ENCODE measurements around the gene TMC4.
"Not testable (repeated sequence)": the region's sequence is repeated elsewhere in the genome, so short reads cannot be mapped to it uniquely, and the experiment has no call there.

The TMC4 gene

DNA sequence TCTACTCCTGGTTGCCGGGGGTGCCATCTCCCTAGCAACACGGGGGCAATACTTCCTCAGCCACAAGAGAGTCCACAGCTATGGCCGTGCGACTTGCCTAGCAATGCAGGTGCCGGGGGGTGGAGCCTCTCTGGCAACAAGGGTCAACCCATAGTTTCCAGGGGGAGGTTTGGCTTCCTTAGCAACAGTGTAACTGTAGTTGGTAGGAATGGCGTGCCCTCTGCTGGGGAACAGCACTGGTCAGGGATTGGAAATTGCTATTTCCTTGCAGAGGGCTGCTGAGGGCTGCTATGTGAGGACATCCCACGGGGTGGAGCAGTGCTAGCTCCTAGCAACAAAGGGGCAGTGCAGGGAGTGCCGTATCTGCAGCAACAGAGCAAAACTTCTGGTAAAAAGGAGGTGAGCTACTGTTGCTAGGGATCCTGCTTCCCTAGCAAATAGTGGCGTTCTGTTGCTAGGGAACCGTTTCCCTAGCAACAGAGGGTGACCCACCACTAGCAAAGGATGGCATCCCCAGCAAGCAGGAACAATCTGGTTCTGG is 7.0 kb upstream of the TMC4 start:
- FAIRE-seq (no peak), DNase-seq (ENCODE audit: low spot score) (peak; percentile 22)

DNA sequence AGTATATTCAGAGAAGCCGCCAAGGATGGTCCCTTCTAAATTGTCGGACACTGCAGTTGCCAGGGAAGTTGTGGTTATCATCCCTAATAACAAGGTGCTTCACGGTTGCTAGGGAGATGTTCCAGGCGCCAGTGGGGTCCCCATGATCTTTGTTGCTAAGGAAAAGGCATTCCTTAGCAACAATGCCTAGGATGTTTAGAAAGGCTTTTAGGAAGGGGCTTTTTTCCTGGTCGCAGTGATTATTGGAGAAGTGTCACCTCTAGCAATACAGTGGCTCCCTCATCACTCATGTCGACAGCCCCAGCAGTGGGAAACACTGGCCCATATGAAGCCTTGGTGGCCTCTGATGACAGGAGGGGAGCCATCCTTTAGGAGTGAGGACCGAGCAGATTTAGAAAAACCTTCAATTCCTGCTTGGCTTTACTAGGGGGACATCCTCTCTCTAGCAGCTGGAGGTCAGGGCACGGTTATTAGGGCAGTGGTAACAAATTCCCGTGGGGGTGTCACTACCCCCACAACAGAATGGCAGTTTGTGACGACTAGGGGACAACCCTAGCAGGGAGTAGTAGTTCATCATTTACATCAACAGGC is 6.4 kb upstream of the TMC4 start:
- no peak for FAIRE-seq
- no peak for DNase-seq (ENCODE audit: low spot score)

DNA sequence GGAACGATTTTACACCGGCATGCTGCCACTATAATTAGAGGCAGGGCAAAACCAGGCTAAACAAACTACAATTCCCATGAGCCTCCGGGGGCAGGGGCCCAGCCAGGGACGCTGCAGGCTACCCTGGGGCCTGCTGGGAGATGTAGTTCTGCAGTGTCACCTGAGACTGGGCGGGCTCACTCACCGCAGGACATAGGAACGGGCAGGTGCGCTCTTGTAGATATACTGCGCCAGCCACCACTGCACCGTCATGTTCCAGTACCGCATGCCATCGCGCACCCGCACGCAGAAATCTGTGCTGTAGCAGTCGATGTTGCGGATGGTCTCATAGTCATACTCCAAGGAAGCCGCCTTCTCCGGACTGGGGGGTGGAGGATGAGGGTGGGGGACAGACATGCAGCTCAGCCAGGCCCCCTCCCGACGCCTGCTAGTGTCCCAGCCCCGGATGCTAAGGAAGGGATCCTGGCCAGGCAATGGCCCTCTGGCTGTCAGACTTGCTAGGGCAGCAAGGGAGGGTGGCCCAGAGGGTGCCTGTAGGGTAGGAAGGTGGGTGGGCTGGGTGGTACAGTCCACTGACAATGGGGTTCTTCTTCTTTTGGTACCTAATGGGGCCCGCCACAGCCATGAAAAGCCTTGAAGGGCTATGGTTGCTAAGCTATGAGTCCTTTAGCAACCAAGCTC is 5.8 kb upstream of the TMC4 start:
- DNase-seq (ENCODE audit: low spot score) (no peak), FAIRE-seq (no peak)

DNA sequence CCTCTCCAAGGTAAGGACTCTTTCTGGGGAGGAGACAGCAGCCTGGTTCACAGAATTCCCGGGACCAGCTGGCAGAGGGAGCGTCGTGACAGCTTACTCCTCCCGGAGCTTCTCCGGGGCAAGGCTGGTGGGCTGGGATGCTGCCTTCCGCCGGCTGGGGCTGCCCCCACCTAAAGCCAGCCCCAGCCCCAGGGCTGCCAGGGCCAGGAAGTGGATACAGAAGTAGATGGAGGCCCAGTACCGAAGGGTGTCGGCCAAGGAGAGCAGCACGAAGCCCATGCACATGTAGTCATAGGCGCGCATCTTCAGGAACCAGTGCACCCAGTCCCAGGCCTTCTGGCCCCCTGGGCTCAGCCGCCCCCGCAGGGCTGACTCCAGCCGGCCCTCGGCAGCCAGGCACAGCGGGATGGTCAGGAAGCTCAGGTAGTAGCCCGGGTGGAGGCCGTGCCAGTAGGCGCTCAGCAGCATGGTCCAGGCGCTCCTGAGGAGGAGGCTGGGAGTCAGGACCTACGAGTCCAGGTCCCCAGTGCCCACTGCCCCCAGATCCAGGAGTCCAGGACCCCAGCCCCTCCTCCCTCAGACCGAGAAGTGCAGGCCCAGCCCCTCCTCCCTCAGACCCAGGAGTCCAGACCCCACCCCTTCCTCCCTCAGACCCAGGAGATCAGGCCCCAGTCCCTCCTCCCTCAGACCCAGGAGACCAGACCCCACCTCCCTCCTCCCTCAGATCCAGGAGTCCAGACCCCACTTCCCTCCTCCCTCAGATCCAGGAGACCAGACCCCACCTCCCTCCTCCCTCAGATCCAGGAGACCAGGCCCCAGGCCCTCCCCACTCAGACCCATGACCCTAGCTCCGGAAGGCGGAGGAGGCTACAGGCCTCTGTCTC is 1.2 kb upstream of the TMC4 start:
- DNase-seq (ENCODE audit: low spot score) = no peak
- no peak for FAIRE-seq

DNA sequence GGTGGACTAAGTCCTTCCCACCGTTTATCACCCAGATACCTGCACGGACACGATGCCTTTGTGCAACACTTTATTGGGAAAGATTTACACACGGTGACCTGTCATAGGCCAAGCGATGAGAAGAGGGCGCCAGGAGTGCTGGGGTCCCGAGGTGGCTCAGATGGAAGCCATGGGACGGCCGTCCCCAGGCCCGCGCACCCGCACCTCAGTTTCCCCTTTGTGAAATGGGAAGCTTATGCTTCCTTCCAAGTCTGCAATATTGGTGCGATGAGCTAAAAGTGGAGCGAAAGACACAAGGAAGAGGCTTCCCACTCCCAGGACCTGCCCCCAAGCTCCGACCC is 369 bp upstream of the TMC4 start:
- FAIRE-seq = no peak
- DNase-seq (ENCODE audit: low spot score) = no peak

DNA sequence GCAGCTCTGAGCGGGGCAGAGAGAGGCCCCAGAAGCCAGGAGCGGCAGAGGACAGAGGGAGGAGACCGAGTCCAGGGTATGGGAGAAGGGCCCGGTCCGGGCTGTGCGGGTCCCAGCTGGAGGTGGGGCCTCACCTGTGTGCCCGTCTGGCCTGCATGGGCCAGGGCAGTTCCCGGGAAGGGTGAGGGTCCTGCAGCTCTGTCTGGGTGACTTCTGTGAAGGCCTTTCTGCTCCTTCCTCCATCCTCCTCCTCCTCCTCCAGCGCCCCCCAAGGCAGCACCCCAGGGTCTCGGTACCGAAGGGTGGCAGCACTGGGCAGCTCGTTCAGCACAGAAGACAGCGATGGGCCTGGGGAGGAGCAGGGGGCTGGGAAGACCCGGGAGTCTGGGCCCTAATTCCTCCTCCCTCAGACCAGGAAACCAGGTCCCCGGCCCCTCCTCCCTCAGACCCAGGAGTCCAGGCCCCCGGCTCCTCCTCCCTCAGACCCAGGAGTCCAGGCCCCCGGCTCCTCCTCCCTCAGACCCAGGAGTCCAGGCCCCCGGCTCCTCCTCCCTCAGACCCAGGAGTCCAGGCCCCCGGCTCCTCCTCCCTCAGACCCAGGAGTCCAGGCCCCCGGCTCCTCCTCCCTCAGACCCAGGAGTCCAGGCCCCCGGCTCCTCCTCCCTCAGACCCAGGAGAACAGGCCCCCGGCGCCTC is 1.1 kb downstream of the TMC4 start:
- DNase-seq (ENCODE audit: low spot score); FAIRE-seq: not testable (repeated sequence)

DNA sequence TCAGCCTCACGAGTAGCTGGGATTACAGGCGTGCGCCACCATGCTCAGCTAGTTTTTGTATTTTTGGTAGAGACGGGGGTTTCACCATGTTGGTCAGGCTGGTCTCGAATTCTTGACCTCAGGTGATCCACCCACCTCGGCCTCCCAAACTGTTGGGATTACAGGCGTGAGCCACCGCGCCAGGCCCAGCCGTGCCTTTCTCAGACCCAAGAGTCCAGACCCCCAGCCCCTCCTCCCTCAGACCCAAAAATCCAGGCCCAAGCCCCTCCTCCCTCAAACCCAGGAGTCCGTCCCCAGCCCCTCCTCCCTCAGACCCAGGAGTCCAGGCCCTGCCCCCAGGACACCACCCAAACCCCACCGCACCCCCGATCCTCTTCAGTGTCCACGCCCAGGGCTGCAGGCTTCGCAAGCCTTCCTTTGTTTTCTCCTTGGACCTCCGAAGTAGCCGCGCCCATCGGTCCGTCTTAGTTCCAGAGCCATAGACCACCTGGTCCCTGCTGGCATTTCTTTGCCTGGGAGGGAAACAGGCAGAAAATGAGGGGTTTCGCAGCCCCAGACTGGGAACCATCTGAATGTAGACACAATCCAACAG is 3.7 kb downstream of the TMC4 start:
- no peak for FAIRE-seq
- DNase-seq (ENCODE audit: low spot score) = no peak

DNA sequence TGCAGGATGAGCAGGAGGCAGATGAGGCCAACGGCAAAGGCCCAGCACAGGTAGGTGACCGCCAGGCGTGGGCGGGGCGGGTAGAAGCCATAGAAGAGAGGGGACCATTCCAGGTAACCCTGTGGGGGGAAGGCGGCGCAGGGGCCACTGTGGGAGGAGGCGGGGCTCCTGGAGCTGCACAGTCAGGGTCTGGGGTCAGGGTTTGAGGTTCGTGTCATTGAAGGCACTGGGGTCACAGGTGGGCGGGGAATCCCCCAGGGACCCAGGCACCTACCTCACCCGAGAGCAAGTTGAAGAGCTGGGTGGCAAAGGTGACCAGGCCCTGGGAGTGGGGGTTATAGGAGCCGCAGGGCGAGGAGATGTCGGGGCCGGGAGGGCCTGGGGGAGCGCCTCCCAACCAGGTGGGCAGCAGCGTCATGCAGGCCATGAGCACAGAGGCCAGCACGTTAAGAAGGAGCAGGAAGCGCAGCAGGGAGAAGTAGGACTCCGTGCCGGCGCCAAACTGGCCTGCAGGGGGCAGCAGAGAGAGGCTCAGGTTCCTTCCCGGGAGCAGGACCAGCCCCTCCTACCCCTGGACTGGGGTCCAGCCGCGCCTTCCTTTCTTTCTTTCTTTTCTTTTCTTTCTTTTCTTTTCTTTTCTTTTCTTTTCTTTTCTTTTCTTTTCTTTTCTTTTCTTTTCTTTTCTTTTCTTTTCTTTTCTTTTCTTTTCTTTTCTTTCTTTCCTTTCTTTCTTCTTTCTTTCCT is 4.6 kb downstream of the TMC4 start:
- peak; percentile 56 for DNase-seq (ENCODE audit: low spot score)
- no peak for FAIRE-seq

DNA sequence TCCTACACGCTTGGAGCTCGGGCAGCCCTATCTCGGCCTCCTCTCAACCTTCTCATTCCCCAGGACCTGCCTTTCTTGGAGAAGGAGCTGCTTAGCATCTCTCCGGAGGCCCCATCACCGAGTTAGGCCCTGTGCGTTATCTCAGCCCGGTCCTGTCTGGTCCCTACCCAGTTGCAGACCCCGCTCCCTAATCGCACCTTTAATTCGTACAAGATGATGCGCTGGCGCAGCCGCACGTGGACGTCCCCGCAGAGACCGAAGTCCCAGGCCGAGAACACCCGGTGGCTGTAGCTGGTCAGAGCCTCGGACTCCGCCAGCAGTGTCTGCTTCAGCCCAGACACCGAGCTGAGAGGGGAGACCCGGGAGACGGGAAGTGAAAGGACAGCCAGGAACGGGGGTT is 7.7 kb downstream of the TMC4 start:
- DNase-seq (ENCODE audit: low spot score) (no peak), FAIRE-seq (no peak)

DNA sequence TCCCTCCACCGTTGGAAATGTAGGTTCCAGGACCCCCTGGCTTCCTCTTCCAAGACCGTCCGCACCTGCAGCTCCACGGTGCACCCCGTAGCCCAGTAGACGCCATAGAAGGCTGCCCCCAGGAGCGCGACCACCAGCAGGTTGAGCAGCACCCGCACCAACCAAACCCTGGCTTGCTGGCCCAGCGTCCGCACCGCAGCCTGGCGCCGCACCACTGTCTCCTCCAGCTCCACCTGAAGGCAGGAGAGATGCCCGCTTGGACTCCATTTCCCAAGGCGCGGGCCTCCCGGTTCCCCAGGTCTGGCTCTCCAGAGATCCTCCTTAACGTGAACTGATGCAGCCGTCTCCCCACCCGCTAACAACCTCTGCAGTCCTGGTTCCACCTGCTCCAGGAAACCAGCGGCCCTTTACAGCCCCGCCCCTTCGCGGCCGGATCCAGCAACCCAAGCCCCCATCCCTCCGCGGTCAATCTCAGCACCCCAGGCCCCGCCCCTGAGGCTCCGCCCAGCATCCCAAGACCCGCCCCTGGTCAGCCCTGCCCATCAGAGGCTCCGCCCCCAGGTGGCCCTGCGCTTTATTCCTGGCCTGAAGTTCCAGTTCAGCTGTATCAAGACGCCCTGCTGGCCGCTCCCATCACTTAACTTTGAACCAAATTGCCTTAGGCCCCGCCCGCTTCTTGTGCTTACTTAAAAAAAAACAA is 8.4 kb downstream of the TMC4 start:
- DNase-seq (ENCODE audit: low spot score) (no peak), FAIRE-seq (no peak)

DNA sequence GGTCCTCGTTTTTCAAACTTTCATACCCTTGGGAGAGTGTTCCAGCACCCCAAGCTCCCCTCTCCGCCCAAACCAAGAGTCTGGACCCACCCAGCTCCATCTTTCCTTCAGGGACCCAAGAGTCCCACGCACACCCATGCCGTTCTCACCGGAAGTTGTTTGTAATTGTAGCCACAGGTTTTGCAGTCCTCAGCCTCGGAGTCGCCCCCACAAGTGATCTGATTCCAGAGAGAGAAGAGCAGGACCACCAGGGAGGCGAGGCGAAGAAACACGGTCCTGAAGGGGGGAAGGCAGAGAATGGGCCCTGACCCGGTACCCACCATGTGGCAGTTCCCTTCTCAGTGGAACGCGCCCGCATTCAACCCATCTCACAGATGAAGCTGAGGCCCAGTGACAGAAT is 10.1 kb downstream of the TMC4 start:
- no peak for DNase-seq (ENCODE audit: low spot score)
- no peak for FAIRE-seq

DNA sequence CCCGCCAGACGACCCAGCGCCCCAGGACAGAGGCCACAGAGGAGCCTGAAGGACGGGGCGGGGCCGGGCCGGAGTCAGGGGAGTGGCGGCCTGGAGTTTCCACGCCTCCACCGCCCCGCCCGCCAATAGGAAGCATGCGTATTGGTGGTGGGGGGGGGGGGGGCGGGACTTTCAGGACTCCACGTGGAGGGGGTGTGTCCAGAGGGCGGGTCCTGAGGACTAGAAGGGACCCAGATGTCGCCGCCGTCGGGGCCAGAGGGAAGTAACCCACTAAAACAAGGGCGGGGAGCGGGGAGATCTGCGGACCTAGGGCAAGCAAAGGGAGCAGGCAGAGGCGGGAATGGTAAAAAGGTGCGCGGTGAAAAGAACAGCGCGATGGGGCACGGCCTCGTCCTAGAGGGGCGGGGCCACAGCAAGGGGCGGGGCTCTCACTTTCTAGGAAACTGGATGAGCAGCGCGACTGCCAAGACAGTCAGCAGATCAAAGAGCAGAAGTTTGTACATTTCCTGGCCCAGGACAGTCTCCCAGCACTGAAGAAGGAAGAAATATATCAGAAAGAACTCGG is 10.6 kb downstream of the TMC4 start:
- FAIRE-seq (no peak), DNase-seq (ENCODE audit: low spot score) (no peak)

DNA sequence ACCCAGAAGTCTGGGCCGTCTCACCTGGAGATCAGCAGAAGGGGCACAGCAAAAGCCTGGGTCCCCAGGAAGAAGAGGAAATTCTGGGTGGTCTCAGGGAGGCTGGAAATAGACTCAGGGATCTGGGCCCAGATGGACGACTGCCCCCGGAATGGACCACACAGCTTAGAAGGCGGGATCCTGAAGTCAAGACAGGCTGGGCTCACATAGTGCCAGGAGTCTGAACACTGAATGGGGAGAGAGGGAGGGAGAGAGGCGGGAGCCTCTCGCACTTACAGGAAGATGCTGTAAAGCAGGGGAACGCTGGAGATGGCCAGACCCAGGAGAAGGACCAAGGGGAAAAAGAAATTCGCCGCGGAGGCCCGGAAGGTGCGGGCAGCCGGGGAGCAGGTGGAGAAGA is 12.1 kb downstream of the TMC4 start:
- no peak for FAIRE-seq
- DNase-seq (ENCODE audit: low spot score) = no peak

DNA sequence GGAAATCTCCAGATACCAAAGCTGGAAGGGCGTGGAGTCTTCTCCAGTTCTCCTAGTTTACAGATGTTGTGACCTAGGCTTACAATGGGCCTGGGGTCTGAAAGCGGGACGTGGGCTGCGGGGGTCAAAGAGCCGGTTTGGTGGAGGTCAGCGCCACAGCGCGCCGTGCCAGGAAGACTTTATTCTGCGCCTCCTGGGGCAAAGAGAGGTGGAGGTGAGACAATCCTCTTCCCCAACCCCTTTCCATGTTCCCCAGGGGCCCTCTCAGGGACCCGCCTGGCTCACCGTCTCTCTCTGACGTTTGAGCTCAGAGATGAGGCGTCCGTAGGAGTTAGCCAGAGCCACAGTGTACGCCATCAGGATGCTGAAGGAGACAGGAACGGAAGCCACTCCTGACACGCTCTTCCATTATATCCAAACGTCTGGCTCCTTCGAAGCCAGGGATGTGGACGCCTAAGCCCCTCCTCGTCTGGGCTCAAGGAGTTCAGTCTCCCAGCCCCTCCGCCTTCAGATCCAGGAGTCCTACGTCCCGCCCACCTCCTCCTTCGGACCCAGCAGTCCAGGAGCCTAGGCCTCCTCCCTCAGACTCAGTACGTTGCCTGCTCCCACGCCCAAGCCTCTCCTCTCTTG is 12.7 kb downstream of the TMC4 start:
- FAIRE-seq (no peak), DNase-seq (ENCODE audit: low spot score) (no peak)

DNA sequence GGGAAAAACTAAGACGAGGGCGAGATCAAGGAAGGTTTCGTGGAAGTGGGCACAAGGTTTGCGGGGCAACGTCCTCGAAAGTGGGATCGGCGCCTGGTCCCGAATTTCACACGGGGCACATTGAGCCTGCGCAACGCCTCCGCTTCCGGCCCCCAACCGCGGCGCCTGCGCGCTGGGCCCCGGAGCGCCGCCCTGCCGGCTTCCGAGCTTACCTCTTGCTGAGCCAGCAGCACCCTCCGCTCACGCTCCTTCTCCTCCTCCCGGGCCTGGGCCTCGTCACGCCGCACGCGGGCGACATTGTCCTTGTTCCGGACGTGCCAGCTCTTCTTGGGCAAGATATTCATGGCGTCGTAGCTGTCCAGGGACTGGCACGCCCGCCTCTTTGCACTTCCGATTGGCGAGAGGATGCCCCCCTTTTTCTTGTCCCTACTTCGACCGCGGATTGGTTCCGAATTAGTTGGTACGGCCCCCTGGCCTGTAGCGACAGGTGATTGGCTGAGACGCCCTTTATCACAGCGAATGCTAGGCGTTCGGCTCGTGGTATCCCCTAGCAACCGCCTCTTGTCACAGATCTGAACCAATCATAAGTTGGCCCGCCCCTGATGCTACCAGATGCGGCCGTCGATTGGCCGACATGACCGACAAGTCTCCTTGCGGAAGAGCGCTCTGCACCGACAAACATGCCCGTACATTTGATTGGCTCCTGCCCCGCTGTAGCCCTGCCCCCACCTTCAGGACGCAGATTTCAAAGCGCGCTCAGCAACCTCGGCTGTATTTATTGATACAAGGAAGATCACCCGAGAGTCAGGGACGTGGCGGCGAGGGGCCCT is 13.4 kb downstream of the TMC4 start, which contains the start of gene LENG1:
Gene LENG1 (minus strand): TSS at position 370 of the 830 bp plus-strand sequence. CDS start 26 bp downstream, at position 344.
- DNase-seq (ENCODE audit: low spot score) = peak; percentile 99
- FAIRE-seq = peak; percentile 95

DNA sequence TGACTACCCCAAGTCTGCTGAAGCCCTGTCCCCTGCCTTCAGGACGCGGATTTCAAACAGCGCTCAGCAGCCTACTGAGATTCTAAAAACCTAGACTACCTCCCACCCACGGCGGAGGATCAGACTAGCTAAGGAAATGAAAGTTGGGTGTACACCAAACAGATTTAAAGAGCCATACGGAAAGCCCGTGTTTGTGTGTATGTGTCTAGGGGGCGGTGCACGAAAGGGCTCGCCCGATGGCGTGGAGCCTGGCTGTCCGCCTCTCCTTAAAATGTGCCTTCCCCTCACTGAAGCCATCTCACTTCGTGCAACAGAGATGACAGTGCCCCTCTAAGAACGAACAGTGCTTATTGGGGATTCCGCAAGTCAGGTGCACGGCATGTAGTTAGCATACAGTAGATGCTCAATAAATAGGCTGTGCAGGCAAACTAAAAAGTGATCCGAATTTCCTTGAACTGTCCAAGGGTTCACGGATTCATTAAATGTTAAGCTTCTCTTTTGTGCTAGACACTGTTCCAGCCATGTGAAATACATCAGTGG is 14.1 kb downstream of the TMC4 start:
- FAIRE-seq (no peak), DNase-seq (ENCODE audit: low spot score) (no peak)

DNA sequence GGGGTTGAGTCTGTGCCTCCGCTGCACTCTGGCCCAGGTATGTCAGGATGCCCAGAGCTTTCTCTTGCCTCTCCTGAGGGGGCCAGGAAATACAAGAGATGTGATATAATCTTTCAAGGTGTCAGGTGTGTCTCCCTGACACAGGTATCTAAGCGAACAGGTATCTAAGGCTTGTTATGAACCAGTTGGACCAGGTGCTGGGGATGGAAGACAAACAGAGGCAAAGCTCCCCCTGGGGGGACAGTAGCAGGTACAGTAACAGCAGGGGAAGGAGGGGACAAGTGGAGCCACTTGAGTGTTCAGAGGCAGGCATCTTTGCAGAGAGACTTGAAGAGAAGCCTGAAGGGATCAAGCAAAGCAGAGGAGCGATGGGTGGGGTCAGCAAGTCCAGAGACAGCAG is 16.0 kb downstream of the TMC4 start:
- no peak for FAIRE-seq
- DNase-seq (ENCODE audit: low spot score) = no peak

DNA sequence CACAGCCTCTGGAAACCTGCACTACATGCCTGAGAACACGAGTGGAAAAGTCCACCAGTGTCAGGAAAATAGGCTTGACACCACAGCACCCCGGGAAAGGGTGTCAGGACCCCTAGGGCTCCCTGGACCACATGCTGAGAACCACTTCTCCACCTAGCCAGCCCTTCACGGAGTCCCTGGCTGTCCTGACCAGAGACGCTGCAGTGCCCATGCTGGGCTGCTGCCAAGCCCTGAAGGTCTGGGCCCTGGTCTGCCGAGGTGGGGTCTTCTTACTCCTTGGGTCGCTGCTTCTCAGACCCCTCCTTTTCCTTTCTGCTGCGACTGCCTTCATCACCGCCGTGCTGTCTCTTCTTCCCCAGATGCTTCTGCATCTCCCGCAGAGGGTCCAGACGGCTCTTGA is 16.5 kb downstream of the TMC4 start:
- DNase-seq (ENCODE audit: low spot score) = no peak
- no peak for FAIRE-seq

All from RCC 7860 (cell line).